ENCODE data around the gene CRYZ. TPM values are rescaled to one million over a fixed set of nuclear protein-coding genes. Genes with fewer than 3 reads are reported as not detected.
A peak's percentile ranks its signal among the peaks of the same experiment; 100 is the strongest.

CRYZ gene
- total and polyA plus RNA-seq, 4 experiments from 2014 or later: 18.4 to 66.9 (median 37.3) TPM

DNA sequence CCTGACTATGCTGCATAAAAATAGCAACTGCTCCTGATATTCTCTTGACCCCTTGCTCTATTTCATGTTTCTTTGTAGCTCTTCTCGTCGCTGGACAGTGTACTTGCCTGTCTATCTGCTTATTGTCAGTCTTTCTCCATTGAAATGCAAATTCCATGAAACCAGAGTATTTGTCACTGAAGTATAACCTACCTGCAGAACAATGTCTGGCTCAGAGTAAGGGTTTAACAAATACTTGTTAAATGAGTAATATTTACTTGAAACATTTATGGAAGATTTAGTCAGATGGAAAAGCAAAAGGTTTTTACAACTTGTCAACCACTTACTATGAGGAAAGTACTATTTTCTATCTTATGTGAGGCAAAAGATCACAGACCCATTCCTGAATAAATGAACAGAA lies 39.4 kb downstream of the CRYZ start:
- intact Hi-C loops (cut with micrococcal nuclease): no loop called here
- Mint-ChIP-seq H3K9me3 (no peaks in the 10 kb centered on the region), H3K27me3 (no peaks in the 10 kb centered on the region), H3K27ac (no peak overlapping the region), H3K4me3 (no peak overlapping the region), H3K36me3 (no peaks in the 10 kb centered on the region), H3K4me1 (peaks cover 0 to 4% (median 1%) of the 10 kb centered on the region in 4 donors)
- Histone ChIP-seq H3K27ac (ENCODE audit: low read depth, low read length) (no peak overlapping the region), H3K4me1 (ENCODE audit: insufficient read depth, low read length) (no peaks in the 10 kb centered on the region), H3K36me3 (ENCODE audit: insufficient read depth, low read length) (no peaks in the 10 kb centered on the region), H3K27me3 (ENCODE audit: insufficient read depth, low read length) (no peaks in the 10 kb centered on the region), H3K9me3 (ENCODE audit: control insufficient read depth in 1 of 2, low read length in 2 of 2) (no peaks in the 10 kb centered on the region), H3K4me3 (ENCODE audit: low read length in 2 of 2) (no peak overlapping the region)
- POLR2A ChIA-PET (ENCODE audit: partially characterized antibody): no interaction called here
- DNase-seq: no peak
- CTCF ChIA-PET (ENCODE audit: partially characterized antibody): no interaction called here

DNA sequence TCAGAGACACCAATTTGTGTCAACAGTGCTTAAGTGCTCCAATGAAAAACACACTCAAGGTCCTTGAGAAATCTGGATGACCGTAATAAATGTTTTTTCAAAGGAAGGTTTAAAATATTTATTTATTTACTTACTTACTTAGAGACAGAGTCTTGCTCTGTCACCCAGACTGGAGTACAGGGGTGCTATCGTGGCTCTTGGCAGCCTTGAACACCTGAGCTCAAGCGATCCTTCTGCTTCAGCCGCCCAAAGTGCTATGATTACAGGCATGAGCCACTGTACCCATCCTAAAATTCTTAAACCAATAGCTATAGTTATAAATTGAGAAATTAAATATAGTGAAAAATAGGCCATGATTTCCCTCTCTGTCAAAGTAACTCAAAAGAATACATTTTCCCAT lies 41.9 kb downstream of the CRYZ start:
- Histone ChIP-seq H3K9me3 (ENCODE audit: control insufficient read depth in 1 of 2, low read length in 2 of 2) (no peaks in the 10 kb centered on the region), H3K4me1 (ENCODE audit: insufficient read depth, low read length) (no peaks in the 10 kb centered on the region), H3K36me3 (ENCODE audit: insufficient read depth, low read length) (no peaks in the 10 kb centered on the region), H3K27ac (ENCODE audit: low read depth, low read length) (no peak overlapping the region), H3K4me3 (ENCODE audit: low read length in 2 of 2) (no peak overlapping the region), H3K27me3 (ENCODE audit: insufficient read depth, low read length) (no peaks in the 10 kb centered on the region)
- H3K4me3 Mint-ChIP-seq: no peak overlapping the region
- POLR2A ChIA-PET (ENCODE audit: partially characterized antibody): no interaction called here
- H3K27ac Mint-ChIP-seq: no peak overlapping the region
- CTCF ChIA-PET (ENCODE audit: partially characterized antibody): interaction anchor here (1.3 to 2.7 kb wide), 4 partner anchors 11 to 32 kb away, joined by 3 to 18 read pairs (median 15); no protein-coding TSS in a partner anchor
- H3K36me3 Mint-ChIP-seq: no peaks in the 10 kb centered on the region
- intact Hi-C loops (cut with micrococcal nuclease): loop anchor here (2.0 kb wide), 1 partner anchor 42 kb away; the partner anchor contains the start of genes CRYZ and TYW3
- DNase-seq: no peak
- H3K4me1 Mint-ChIP-seq: peaks cover 0 to 4% (median under 1%) of the 10 kb centered on the region in 4 donors
- no peaks in the 10 kb centered on the region for H3K9me3 Mint-ChIP-seq
- H3K27me3 Mint-ChIP-seq: no peaks in the 10 kb centered on the region

DNA sequence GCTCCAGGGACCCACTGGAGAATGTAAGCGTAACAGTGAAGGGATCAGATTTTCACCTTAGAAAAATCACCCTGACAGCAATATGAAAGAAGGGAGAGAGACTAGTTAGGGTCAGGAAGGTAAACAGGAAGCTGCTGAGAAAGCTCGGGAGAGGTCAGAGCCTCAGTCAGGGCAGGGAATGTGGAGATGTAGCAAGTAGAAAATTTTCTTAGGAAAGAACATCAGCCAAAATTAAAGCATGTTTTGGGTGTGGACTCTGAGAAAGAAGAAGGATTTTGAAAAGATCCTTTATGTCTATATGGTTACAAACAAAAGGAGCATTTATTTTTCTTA lies 42.5 kb downstream of the CRYZ start:
- no peaks in the 10 kb centered on the region for H3K36me3 ChIP-seq (ENCODE audit: insufficient read depth, low read length)
- H3K27ac Mint-ChIP-seq: peak overlapping the region in 1 of 7 donors; percentile 25
- no peaks in the 10 kb centered on the region for H3K9me3 ChIP-seq (ENCODE audit: control insufficient read depth in 1 of 2, low read length in 2 of 2)
- peaks cover 0 to 4% (median under 1%) of the 10 kb centered on the region in 4 donors for H3K4me1 Mint-ChIP-seq
- no peak for DNase-seq
- intact Hi-C loops (cut with micrococcal nuclease): loop anchor here (2.0 kb wide), 1 partner anchor 42 kb away; the partner anchor contains the start of genes CRYZ and TYW3
- ChIA-PET CTCF (ENCODE audit: partially characterized antibody) (interaction anchor here (1.2 to 2.7 kb wide), 9 partner anchors 10 to 93 kb away, joined by 3 to 18 read pairs (median 6); partner anchors contain the start of genes CRYZ and TYW3), POLR2A (ENCODE audit: partially characterized antibody) (no interaction called here)
- H3K4me1 ChIP-seq (ENCODE audit: insufficient read depth, low read length): no peaks in the 10 kb centered on the region
- H3K9me3 Mint-ChIP-seq: no peaks in the 10 kb centered on the region
- no peak overlapping the region for H3K27ac ChIP-seq (ENCODE audit: low read depth, low read length)
- no peak overlapping the region for H3K4me3 Mint-ChIP-seq
- no peak overlapping the region for H3K4me3 ChIP-seq (ENCODE audit: low read length in 2 of 2)
- no peaks in the 10 kb centered on the region for H3K27me3 ChIP-seq (ENCODE audit: insufficient read depth, low read length)
- H3K36me3 Mint-ChIP-seq: no peaks in the 10 kb centered on the region
- H3K27me3 Mint-ChIP-seq: no peaks in the 10 kb centered on the region

DNA sequence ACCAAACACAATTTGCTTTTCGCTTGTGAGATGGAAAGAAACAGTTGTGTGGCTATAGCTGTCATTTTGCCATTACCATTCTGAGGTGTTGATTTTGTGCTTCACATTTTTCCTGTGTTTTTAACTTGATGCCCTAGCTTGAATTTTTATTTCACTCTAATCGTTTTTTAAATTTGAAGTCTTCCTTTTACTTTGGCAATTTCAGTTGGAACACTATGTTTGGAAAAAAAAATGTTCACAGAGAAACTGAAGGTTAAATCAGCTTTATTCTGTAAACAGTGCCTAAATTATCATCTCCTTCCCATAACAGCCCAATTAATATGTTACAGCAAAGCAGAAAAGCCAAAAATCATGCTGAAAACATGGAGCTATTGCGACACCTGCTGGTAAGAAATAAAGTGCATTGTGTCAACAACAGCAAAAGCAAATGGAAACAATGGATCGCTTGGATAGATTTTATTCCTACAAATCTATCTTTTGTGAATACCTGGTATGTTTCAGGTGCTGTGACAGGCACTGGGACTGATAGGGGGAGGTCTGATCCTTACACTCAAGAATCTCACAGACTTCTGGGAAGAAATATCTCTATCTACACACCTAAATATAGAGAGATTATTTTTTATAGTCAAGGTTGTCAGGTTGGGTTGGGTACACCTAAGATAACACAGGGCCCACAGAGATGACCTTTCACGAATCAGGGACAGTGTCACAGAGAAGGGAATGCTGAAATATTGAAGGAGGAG lies 43.1 kb downstream of the CRYZ start:
- H3K9me3 Mint-ChIP-seq: no peaks in the 10 kb centered on the region
- no peak overlapping the region for H3K27ac ChIP-seq (ENCODE audit: low read depth, low read length)
- peak overlapping the region in 1 of 7 donors; percentile 58 for H3K27ac Mint-ChIP-seq
- CTCF ChIA-PET (ENCODE audit: partially characterized antibody): interaction anchor here (0.7 to 2.7 kb wide), 21 partner anchors 9 to 306 kb away, joined by 3 to 18 read pairs (median 4); partner anchors contain the start of genes CRYZ and TYW3
- intact Hi-C loops (cut with micrococcal nuclease): loop anchor here (2.0 to 10.0 kb wide), 2 partner anchors 43 to 685 kb away; partner anchors contain the start of genes CRYZ and TYW3
- H3K9me3 ChIP-seq (ENCODE audit: control insufficient read depth in 1 of 2, low read length in 2 of 2): no peaks in the 10 kb centered on the region
- H3K4me1 ChIP-seq (ENCODE audit: insufficient read depth, low read length): no peaks in the 10 kb centered on the region
- H3K4me3 Mint-ChIP-seq: no peak overlapping the region
- H3K36me3 Mint-ChIP-seq: no peaks in the 10 kb centered on the region
- H3K36me3 ChIP-seq (ENCODE audit: insufficient read depth, low read length): no peaks in the 10 kb centered on the region
- peaks cover 1 to 2% of the 10 kb centered on the region in 2 donors for H3K27me3 Mint-ChIP-seq
- POLR2A ChIA-PET (ENCODE audit: partially characterized antibody): no interaction called here
- DNase-seq: peak in 4 of 5 donors; percentile 24 to 47 (median 42)
- H3K27me3 ChIP-seq (ENCODE audit: insufficient read depth, low read length): no peaks in the 10 kb centered on the region
- peaks cover 0 to 4% (median under 1%) of the 10 kb centered on the region in 4 donors for H3K4me1 Mint-ChIP-seq
- no peak overlapping the region for H3K4me3 ChIP-seq (ENCODE audit: low read length in 2 of 2)

DNA sequence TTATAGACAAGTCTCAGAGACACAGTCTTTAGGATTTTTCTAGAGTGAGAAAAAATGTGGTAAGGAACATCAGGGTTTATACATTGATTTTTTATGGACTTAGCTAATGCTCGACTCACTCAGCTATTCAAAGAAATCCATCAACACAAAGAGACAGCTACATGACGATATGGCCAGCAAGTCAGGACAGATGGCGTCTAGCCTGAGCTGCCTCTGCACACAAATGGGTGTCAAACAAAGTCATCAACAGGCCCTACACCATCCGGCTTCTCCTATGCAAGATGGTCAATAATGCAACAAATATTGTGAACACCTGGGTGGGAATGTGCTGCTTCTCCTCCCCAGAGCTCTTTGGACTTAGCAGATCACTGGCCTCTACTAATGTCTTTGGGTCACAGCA lies 45.9 kb downstream of the CRYZ start:
- Histone ChIP-seq H3K36me3 (ENCODE audit: insufficient read depth, low read length) (no peaks in the 10 kb centered on the region), H3K4me1 (ENCODE audit: insufficient read depth, low read length) (no peaks in the 10 kb centered on the region), H3K27ac (ENCODE audit: low read depth, low read length) (no peak overlapping the region), H3K27me3 (ENCODE audit: insufficient read depth, low read length) (no peaks in the 10 kb centered on the region), H3K4me3 (ENCODE audit: low read length in 2 of 2) (no peak overlapping the region), H3K9me3 (ENCODE audit: control insufficient read depth in 1 of 2, low read length in 2 of 2) (no peaks in the 10 kb centered on the region)
- H3K36me3 Mint-ChIP-seq: no peaks in the 10 kb centered on the region
- H3K27me3 Mint-ChIP-seq: peaks cover 1 to 6% of the 10 kb centered on the region in 2 donors
- H3K27ac Mint-ChIP-seq: no peak overlapping the region
- intact Hi-C loops (cut with micrococcal nuclease): loop anchor here (10.0 kb wide), 1 partner anchor 682 kb away; no protein-coding TSS in a partner anchor
- no peak overlapping the region for H3K4me3 Mint-ChIP-seq
- peaks cover 0 to 4% (median under 1%) of the 10 kb centered on the region in 4 donors for H3K4me1 Mint-ChIP-seq
- H3K9me3 Mint-ChIP-seq: no peaks in the 10 kb centered on the region
- ChIA-PET POLR2A (ENCODE audit: partially characterized antibody) (no interaction called here), CTCF (ENCODE audit: partially characterized antibody) (no interaction called here)
- no peak for DNase-seq

DNA sequence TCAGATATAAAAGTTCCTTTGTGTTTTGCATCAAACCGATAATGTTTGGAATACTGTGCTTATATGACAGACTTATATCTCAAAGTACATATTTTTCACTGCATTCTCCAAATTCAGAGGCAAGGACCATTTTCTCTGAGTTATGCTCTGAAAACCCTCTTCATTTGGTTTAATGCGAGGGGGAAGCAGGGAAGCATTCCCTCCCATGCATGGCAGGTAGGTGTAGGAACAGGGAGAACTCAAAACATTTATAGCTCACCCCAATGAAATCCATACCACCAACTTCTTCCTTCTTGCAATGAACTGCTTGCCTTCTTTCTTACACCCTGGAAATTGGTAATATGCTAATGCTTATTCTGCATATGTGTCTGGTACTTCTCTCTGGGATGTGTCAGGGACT lies 48.5 kb downstream of the CRYZ start:
- ChIA-PET CTCF (ENCODE audit: partially characterized antibody) (no interaction called here), POLR2A (ENCODE audit: partially characterized antibody) (no interaction called here)
- no peak for DNase-seq
- H3K27ac ChIP-seq (ENCODE audit: low read depth, low read length): no peak overlapping the region
- peaks cover 1 to 8% of the 10 kb centered on the region in 2 donors for H3K27me3 Mint-ChIP-seq
- no peaks in the 10 kb centered on the region for H3K36me3 Mint-ChIP-seq
- no peak overlapping the region for H3K27ac Mint-ChIP-seq
- H3K4me3 ChIP-seq (ENCODE audit: low read length in 2 of 2): no peak overlapping the region
- H3K4me1 Mint-ChIP-seq: no peaks in the 10 kb centered on the region
- no peaks in the 10 kb centered on the region for H3K9me3 Mint-ChIP-seq
- H3K4me1 ChIP-seq (ENCODE audit: insufficient read depth, low read length): no peaks in the 10 kb centered on the region
- no peaks in the 10 kb centered on the region for H3K9me3 ChIP-seq (ENCODE audit: control insufficient read depth in 1 of 2, low read length in 2 of 2)
- intact Hi-C loops (cut with micrococcal nuclease): loop anchor here (10.0 kb wide), 1 partner anchor 680 kb away; no protein-coding TSS in a partner anchor
- H3K4me3 Mint-ChIP-seq: no peak overlapping the region
- H3K36me3 ChIP-seq (ENCODE audit: insufficient read depth, low read length): no peaks in the 10 kb centered on the region
- H3K27me3 ChIP-seq (ENCODE audit: insufficient read depth, low read length): no peaks in the 10 kb centered on the region

DNA sequence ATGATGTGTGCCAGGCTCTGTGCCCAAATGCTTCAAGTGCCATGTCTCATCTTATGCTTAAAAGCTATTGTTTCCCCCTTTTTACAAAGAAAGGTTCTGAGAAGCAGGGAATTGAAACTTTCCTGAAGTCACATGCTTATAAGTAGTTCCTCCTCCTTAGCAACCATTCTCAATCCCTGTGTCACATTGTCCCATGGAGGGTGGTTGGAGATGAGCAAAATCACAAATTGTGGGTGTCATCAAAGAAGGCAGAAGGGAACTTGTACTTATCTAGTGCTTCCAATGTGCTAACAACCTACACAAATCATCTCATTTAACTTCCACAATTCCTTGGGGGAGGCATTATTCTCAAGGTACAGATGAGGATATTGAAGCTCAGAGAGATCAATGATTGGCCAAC lies 49.2 kb downstream of the CRYZ start:
- H3K27me3 Mint-ChIP-seq: peaks cover 1 to 8% of the 10 kb centered on the region in 2 donors
- intact Hi-C loops (cut with micrococcal nuclease): loop anchor here (10.0 kb wide), 1 partner anchor 679 kb away; no protein-coding TSS in a partner anchor
- CTCF ChIA-PET (ENCODE audit: partially characterized antibody): no interaction called here
- no peaks in the 10 kb centered on the region for H3K4me1 Mint-ChIP-seq
- POLR2A ChIA-PET (ENCODE audit: partially characterized antibody): no interaction called here
- Histone ChIP-seq H3K27me3 (ENCODE audit: insufficient read depth, low read length) (no peaks in the 10 kb centered on the region), H3K36me3 (ENCODE audit: insufficient read depth, low read length) (no peaks in the 10 kb centered on the region), H3K27ac (ENCODE audit: low read depth, low read length) (no peak overlapping the region), H3K4me3 (ENCODE audit: low read length in 2 of 2) (no peak overlapping the region), H3K4me1 (ENCODE audit: insufficient read depth, low read length) (no peaks in the 10 kb centered on the region), H3K9me3 (ENCODE audit: control insufficient read depth in 1 of 2, low read length in 2 of 2) (no peaks in the 10 kb centered on the region)
- no peak overlapping the region for H3K27ac Mint-ChIP-seq
- H3K9me3 Mint-ChIP-seq: no peaks in the 10 kb centered on the region
- no peaks in the 10 kb centered on the region for H3K36me3 Mint-ChIP-seq
- DNase-seq: no peak
- no peak overlapping the region for H3K4me3 Mint-ChIP-seq
